Activated CD4-positive, CD25-positive, alpha-beta regulatory T cell treated with anti-CD3 and anti-CD28 coated beads, Interleukin-2, amount 50 U/mL, for 72 hours (primary cell): ENCODE measurements around the gene CDH4.
"Not testable (repeated sequence)": the region's sequence is repeated elsewhere in the genome, so short reads cannot be mapped to it uniquely, and the experiment has no call there.

Experiments used
- DNase-seq: peaks from one replicate; pipeline ENCODE4 v3.0.0; 2021

CDH4 gene

GRCh38 chr20:61845233-61845671 lies 593.2 kb downstream of the CDH4 start:
- no peak for DNase-seq

- DNase-seq, result no peak
Observed at GRCh38 chr20:61846074-61846473, 594.0 kb downstream of the CDH4 start.

DNA sequence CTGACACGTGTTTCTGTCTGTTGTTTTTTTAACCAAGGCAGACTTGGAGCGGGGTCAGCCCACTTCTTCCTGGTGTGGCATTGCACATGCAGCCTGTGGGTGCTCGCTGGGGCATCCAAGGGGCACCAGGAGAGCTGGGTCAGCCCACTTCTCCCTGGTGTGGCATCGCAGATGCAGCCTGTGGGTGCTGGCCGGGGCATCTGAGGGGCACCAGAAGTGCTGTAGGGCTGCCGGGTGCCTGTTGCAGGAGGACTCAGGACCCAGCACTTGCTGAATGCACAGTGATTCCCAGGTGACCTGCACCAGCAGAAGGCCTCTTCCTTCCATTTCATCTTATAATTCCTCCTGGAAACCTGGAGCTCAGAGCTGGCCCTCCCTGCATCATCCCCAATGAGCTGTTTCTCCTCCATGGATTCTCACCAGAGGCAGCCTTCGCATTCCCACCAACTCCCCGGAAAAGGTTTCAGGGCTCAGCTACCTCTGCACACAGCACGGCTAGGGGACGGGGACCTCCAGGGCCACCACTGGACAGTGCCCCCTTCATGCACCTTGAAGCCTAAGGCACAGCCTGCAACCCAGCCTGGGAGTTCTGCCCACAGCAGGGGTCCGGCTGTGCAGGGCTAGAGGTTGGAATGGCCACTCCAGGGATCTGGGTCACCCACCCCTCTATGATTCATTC lies 594.8 kb downstream of the CDH4 start:
- DNase-seq, result no peak

DNA sequence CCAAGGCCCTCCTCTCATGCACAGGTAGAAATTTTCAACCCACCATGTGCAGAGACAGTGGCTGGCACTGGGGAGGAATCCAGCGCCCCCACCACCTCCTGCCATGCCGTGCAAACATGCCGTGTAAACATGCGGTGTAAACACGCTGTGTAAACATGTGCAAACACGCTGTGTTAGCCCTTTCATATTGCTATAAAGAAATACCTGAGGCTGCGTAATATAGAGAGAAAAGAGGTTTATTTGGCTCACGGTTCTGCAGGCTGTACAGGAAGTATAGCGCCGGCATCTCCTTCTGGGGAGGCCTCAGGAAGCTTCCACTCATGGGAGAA lies 595.3 kb downstream of the CDH4 start:
- no peak for DNase-seq

DNA sequence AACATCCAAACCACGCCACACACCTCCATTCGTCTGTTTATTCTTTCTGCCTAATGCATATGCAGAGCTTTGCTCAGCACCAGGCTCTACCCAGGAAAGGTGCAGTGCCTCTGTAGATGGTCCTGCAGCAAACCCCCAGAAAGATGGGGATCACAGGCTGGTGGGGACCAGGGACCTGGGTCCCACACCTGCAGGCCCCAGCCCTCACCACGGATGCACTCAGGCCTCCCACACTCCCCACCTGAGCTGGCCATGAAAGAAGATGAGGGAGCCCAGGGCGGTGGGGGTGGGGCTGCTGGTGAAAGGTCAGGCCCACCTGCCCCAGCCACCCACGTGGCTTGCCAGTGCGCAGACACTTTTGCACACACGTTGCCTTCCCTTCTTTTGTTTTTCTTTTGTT lies 595.9 kb downstream of the CDH4 start:
- DNase-seq, result no peak

DNA sequence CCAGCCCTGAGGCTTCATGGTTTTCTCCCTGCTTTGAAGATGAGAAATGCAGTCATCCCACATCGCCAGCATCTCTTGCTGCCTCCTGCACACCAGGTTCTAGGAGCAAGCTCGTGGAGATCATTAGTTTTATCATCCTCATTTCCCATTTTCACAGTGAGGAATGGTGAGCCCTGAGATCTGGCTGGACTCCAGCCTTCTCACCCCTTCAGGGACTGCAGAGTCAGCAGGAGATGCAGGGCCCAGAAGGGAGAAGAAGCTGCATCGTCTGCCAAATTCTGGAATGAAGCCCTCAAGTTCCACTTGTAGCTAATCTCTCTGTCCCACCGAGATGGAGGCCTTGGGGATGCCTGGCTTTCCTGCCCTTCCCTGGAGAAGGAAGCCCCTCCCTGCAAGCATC lies 596.8 kb downstream of the CDH4 start:
- DNase-seq, result no peak

GRCh38 chr20:61849376-61849775 lies 597.3 kb downstream of the CDH4 start:
- DNase-seq, result no peak

- DNase-seq, result no peak
Observed at GRCh38 chr20:61849822-61850221, 597.8 kb downstream of the CDH4 start.

DNA sequence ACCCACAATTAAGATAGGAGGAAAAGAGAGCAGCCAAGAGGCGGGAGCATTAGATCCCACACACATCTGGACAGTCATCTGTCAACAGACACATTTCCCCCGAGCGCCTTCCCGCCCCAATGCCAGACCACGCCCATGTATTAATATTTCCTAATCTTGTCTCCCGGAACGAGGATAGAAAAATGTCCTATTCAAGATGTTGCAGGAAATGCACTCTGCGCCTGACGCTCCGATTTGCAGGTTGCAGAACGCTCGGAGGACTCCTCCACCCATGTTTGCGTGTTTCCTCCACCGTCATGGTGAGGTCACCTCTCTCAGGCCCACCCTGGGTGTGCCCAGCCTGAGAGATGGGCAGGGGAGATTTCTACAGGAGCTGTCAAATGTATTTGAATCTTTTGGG lies 598.4 kb downstream of the CDH4 start:
- no peak for DNase-seq

DNA sequence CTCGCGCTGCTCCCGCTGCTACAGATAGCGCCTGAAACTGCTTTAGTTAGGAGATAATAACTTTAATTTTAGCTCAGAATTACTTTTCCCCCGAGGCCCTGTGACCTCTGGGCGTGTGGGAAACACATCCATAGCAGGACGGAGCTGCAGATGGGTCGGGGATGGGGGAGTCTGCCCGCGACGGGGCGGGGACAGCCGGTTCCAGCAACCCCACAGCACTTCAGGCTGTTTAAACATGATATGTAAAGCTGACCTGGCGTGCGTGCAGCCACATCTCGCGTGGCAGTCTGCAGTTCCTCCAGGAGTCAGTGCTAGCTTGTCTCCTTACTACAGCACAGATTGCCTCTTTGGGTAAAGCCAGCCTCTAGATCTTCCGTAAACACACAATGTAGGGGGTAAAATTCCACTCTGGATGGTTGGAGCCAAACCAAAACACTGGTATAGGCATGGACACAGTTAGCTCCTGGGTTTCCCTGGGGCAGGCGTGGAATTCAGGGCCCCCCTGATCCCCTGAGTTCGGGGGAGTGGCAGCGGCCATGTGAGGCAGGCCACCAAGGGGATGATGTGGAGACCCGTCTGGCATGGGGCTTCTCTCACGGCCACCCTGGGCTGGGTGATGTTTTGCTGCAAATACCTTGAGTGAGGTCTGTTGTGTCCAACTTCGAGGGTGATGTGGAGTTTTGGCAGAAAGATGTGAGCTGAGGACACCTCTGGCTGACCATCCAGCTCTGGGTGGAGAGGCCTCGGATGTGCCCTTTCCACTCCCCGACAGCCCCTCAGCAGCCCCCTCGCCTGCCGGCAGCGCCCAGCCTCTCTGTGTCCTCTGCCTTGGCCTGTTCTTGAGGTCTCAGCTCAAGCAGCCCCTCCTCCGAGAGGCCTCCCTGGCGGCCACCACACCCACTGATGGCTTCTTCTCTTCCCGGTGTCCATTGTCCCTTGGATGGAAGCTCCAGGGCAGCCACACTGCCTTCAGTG lies 599.2 kb downstream of the CDH4 start:
- DNase-seq, result no peak

DNA sequence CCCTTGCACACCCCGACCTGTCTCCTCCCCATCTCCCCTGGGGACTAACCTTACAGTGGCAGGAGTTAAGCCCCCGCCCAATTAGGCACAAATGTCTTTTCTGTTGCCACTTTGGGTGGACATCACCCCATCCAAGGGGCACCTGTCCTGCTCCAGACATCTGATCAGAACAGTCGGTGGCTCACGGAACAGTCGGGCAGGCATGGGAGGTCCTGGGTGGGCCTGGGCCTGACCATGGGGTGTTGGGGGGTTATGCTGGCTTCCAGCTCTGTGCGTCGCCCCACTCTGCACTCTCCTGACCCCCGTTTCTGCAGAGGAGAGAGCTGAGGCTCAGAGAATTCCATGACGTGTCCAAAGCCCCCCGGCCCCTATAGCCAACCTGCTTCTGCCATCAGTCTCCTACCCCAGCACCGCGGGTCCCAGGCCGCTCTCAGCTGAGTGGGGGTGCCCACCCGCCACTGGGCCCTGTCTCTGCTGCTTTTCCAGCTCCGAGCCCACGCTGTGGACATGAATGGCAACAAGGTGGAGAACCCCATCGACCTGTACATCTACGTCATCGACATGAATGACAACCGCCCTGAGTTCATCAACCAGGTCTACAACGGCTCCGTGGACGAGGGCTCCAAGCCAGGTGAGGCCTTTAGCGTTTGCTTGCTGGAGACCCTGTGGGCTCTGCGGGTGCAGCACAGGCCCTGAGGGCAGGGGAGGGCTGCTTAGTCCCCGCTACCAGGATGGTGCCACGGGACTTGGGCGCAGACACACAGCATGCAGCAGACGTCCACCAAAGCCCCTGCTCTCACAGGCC lies 600.4 kb downstream of the CDH4 start:
- DNase-seq, result no peak

DNA sequence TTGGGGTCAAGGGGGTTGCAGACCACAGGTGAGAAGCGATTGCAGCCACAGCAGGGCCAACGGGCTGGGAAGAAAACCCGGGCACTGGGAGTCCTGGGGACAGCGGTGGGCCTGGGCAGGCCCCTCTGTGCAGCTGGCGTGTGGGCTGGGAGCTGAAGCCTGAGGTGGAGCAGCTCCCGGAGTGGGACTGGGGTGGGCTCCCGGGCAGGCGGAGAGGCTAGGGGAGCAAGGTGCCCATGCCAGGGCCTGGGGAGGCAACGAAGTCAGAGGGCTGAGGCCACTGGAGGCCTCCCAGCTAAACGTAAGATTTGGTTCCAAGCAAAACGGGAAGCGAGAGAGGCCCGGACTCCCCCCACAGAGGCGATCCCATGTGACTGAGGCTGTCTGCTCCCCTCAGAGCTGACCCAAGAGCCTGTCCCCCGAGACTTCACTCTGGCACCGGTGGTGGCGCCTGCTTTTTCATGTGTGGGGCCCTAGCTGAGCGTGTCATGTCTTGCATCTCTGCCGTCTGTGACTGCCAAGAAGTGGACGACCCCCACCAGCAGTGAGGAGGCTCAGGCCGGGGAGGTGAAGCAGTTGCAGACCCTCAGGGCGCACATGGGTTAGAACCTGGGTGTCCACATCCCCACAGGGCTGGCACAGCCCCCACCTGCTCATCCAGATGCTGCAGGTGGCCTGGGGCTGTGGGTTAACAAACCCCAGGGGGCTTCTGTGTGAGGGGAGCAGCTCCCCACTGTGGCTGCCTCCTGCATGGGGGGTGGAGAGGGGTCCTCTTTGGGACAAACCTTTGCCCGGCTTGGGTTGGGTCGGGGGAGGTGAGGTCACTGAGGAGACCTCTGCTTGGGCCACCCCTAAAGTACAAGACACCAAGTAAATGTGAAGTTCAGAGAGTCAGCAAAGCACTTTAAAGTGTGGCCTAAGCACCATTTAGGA lies 601.3 kb downstream of the CDH4 start:
- no peak for DNase-seq

DNA sequence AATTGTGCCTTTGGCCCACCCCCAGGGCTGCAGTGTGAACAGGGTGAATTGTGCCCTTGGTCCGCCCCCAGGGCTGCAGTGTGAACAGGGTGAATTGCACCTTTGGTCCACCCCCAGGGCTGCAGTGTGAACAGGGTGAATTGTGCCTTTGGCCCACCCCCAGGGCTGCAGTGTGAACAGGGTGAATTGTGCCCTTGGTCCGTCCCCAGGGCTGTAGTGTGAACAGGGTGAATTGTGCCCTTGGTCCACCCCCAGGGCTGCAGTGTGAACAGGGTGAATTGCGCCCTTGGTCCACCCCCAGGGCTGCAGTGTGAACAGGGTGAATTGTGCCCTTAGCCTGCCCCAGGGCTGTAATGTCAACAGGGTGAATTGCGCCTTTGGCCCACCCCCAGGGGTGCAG lies 602.5 kb downstream of the CDH4 start:
- DNase-seq, result not testable (repeated sequence)

- no peak for DNase-seq
Observed at GRCh38 chr20:61855286-61855685, 603.2 kb downstream of the CDH4 start.

- no peak for DNase-seq
Observed at GRCh38 chr20:61856626-61857413, 604.8 kb downstream of the CDH4 start.

DNA sequence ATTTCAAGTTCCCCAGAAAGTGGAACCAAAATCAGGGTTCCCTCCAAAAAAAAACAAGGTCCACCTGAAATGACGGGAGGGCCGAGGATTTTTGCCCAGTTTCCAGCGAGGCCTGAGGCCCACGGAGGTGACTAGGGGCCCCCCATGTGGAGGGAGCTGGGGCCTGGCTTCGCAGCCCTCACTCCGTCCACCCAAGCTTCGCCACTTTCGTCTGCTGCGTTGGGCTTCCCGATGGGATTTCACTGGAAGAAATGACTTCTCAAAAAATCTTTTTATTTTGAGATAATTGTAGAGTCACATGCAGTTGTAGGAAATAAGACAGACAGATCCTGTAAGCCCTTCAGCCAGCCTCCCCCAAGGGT lies 605.3 kb downstream of the CDH4 start:
- DNase-seq, result no peak

DNA sequence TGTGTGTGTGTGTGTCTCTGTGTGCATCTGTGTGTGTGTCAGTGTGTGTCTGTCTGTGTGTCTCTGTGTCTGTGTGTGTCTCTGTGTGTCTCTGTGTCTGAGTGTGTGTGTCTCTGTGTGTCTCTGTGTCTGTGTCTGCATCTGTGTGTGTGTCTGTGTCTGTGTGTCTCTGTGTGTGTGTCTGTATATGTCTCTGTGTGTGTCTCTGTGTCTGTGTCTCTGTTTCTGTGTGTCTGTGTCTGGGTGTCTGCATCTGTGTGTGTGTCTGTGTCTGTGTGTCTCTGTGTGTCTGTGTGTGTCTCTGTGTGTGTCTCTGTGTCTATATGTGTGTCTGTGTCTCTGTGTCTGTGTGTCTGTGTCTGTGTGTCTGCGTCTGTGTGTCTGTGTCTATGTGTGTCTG lies 605.8 kb downstream of the CDH4 start:
- DNase-seq, result no peak

DNA sequence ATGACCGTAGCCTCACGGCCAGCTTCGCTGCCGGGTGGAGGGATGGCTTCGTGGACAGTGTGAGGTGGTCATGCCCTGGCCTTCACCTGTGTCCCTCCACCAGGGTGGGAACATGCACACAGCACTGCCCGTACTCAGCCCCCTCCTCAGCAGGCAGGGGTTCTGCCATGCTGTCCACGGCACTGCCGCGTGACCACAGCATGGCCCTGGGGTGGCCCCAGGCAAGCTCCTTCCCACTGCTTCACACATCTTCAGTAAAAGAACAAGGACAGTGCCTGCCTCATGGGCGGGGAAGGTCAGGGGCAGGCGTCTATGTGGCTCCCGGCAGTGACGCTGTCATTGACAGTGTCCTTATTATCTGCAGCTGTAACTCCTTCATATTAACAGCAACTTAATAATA lies 607.7 kb downstream of the CDH4 start:
- no peak for DNase-seq

DNA sequence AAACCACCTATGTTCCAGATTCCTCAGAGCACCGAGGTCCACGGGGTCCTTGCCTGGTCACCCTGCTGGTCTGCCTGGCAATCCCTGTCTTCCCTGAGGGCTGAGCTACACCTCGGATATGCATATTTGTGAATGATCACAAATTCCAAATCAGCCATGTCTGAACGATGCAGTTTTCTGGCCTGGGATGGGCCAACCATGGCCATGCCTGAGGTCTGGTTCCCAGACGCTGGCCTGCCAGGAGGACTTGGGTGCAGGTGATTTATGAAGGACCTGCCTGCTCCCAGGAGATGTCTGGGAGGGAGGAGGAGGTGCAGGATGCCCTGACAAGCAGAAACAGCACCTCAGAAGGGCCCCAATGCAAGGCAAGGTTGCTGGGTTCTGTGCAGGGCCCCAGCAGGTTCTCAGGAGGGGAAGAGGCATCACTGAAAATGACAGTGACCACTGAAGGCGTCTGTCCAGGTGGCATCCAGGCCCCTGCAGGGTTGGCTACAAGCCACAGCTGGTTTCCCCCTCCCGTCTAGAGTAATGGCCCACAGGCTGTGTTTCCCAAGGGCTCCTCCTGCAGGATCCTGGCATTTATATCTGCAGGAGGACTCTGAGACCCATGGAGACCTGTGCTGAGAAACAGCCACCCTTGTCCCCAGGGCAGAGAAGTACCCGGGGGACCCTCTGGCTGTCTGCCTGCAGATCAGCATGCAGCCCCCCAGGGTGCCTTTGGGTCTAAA lies 608.4 kb downstream of the CDH4 start:
- DNase-seq, result no peak

GRCh38 chr20:61861054-61861841 lies 609.2 kb downstream of the CDH4 start:
- no peak for DNase-seq
